AG10803 (cell line): ENCODE data around the gene SLA2.

Experiments used
- DNase-seq: peaks from one replicate; pipeline ENCODE4 v3.0.0; 2010; ENCODE audit warnings: low read depth
- H3K4me3 ChIP-seq: 2 replicates; pipeline ENCODE4 v1.5.1; 2011; ENCODE audit warnings: mild to moderate bottlenecking, low read length, control low read depth
- CTCF ChIP-seq: conservative IDR thresholded peaks from 2 replicates; pipeline ENCODE4 v1.5.1; 2011; ENCODE audit warnings: mild to moderate bottlenecking, low read length, control low read depth, inconsistent platforms

SLA2 gene

GRCh38 chr20:36599912-36600345 is 46.1 kb downstream of the SLA2 start:
- DNase-seq, result no peak
- H3K4me3 ChIP-seq, result no peak overlapping the region
- no peak for TF ChIP-seq CTCF

GRCh38 chr20:36593347-36593929 is 52.6 kb downstream of the SLA2 start:
- H3K4me3 ChIP-seq, result no peak overlapping the region
- no peak for TF ChIP-seq CTCF
- no peak for DNase-seq

- peak; percentile 55 for DNase-seq
- peak; percentile 64 for TF ChIP-seq CTCF
- no peak overlapping the region for H3K4me3 ChIP-seq
Measured at GRCh38 chr20:36591854-36592641, 53.9 kb downstream of the SLA2 start.

- DNase-seq, result no peak
- no peak overlapping the region for H3K4me3 ChIP-seq
- no peak for TF ChIP-seq CTCF
Measured at GRCh38 chr20:36591281-36591680, 54.7 kb downstream of the SLA2 start.

- H3K4me3 ChIP-seq, result no peak overlapping the region
- DNase-seq, result no peak
- TF ChIP-seq CTCF, result no peak
Measured at GRCh38 chr20:36587388-36588070, 58.5 kb downstream of the SLA2 start.

GRCh38 chr20:36585410-36586125 is 60.4 kb downstream of the SLA2 start:
- H3K4me3 ChIP-seq, result no peak overlapping the region
- no peak for TF ChIP-seq CTCF

More at GRCh38 chr20:36585410-36586125, 60.4 kb downstream of the SLA2 start:
- peak; percentile 66 for DNase-seq
